ENCODE data around the gene CHRM4.

DNA sequence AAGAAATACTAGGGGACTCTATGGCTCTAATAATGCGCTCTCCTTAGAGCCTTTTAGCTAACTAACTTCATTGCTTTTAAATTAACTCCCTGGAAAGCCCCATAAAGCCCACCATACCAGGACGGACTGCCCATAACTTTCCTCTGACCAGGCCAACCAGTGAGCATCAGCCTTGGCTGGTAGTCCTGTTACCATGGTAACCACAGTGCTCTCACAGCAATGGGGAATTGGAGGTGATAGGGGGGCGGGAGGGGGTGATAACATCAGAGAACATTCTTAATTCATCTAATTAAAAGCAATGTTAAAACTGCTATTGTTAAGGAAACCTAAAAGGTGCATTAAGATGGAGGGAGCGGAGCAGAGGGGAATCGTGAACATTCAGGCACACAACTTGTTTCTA, 27.2 kb upstream of the CHRM4 start:
- TF ChIP-seq, protein P1, sequence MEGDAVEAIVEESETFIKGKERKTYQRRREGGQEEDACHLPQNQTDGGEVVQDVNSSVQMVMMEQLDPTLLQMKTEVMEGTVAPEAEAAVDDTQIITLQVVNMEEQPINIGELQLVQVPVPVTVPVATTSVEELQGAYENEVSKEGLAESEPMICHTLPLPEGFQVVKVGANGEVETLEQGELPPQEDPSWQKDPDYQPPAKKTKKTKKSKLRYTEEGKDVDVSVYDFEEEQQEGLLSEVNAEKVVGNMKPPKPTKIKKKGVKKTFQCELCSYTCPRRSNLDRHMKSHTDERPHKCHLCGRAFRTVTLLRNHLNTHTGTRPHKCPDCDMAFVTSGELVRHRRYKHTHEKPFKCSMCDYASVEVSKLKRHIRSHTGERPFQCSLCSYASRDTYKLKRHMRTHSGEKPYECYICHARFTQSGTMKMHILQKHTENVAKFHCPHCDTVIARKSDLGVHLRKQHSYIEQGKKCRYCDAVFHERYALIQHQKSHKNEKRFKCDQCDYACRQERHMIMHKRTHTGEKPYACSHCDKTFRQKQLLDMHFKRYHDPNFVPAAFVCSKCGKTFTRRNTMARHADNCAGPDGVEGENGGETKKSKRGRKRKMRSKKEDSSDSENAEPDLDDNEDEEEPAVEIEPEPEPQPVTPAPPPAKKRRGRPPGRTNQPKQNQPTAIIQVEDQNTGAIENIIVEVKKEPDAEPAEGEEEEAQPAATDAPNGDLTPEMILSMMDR (IDR thresholded peaks at IDR 0.05; ENCODE audit: insufficient read depth, low read length, poor library complexity, severe bottlenecking), result no peak
- TF ChIP-seq EZH2phosphoT487 (conservative IDR thresholded peaks at IDR 0.05; ENCODE audit: low read length), result no peak

All from SU-DHL-6 (cell line).